Endothelial cell of umbilical vein (primary cell): ENCODE results near the gene VEPH1. TPM values are rescaled to one million over a fixed set of nuclear protein-coding genes. Genes with fewer than 3 reads are reported as not detected.

Experiments used
- BruUV-seq: library from RNA; stranded (reverse); fragments of 400-500 nt; replicated peaks from 2 replicates; lab custom pipeline; 2021; lab: Mats Ljungman, UMichigan
- CTCF ChIA-PET: fragments of 300-600, 350-600 bp; sonication (Branson Sonifier 250); formaldehyde crosslinking; loops from one replicate; lab custom pipeline; 2021; ENCODE audit warnings: antibody characterized with exemption, inconsistent platforms; lab: Charles Lee
- POLR2A ChIA-PET: fragments of 300-600, 350-600 bp; sonication (Branson Sonifier 250); formaldehyde crosslinking; loops from one replicate; lab custom pipeline; 2021; ENCODE audit warnings: antibody characterized with exemption, inconsistent platforms; lab: Charles Lee
- DNase-seq: peaks from one replicate; pipeline ENCODE4 v3.0.0-alpha.2; 2011; ENCODE audit warnings: low read depth, low spot score
- FAIRE-seq: peaks from 2 replicates; lab custom pipeline; 2011; peaks lifted over from hg19 to GRCh38; lab: Jason Lieb, UNC
- H2AFZ ChIP-seq: 2 replicates; pipeline ENCODE4 v1.6.0; 2012; ENCODE audit warnings: low read depth, low read length, control low read depth, inconsistent platforms
- H3K27ac ChIP-seq: 2 replicates; pipeline ENCODE4 v1.5.1; 2011; ENCODE audit warnings: low read depth, mild to moderate bottlenecking, control low read depth, low read length, moderate library complexity; ENCODE audit not compliant: insufficient read depth
- H3K27me3 ChIP-seq, 2 experiments: 2 replicates each; pipeline versions ENCODE4 v1.6.0 to v1.6.1; 2011; ENCODE audit warnings: low read length in 2 of 2, mixed read lengths in 1 of 2; ENCODE audit not compliant: control insufficient read depth in 2 of 2, insufficient read depth in 2 of 2
- H3K36me3 ChIP-seq, 2 experiments: 2 replicates in 1 of 2; 3 replicates in 1 of 2; pipeline ENCODE4 v1.5.1; 2011; ENCODE audit warnings: low read length in 2 of 2, mild to moderate bottlenecking in 1 of 2, moderate library complexity in 1 of 2; ENCODE audit not compliant: control insufficient read depth in 2 of 2, insufficient read depth in 2 of 2; ENCODE audit errors: extremely low read depth in 1 of 2
- H3K4me1 ChIP-seq: 3 replicates; pipeline ENCODE4 v1.5.1; 2011; ENCODE audit warnings: mild to moderate bottlenecking, low read length; ENCODE audit not compliant: control insufficient read depth, insufficient read depth; ENCODE audit errors: extremely low read depth
- H3K4me2 ChIP-seq: 2 replicates; pipeline ENCODE4 v1.6.1; 2011; ENCODE audit warnings: low read length, control low read depth, mixed read lengths; ENCODE audit not compliant: insufficient read depth
- H3K4me3 ChIP-seq, 3 experiments: fragments of 200-600 bp in 1 of 3; sonication (generic), shearing (Covaris generic) in 1 of 3; replicated peaks in 1 of 3; 2 replicates each; pipeline ENCODE4 v1.5.1; 2011 to 2016; ENCODE audit warnings: control low read depth in 3 of 3, low read length in 3 of 3, mild to moderate bottlenecking in 2 of 3, inconsistent platforms in 1 of 3, low read depth in 1 of 3, moderate library complexity in 1 of 3; ENCODE audit not compliant: insufficient read depth in 1 of 3
- H3K79me2 ChIP-seq: 2 replicates; pipeline ENCODE4 v1.6.0; 2012; ENCODE audit warnings: low read length, inconsistent platforms; ENCODE audit not compliant: control insufficient read depth, insufficient read depth
- H3K9ac ChIP-seq: replicated peaks from 2 replicates; pipeline ENCODE3; 2011; ENCODE audit warnings: low read length, control low read depth; ENCODE audit not compliant: insufficient read depth; ENCODE audit errors: extremely low read depth
- H3K9me1 ChIP-seq: replicated peaks from 3 replicates; pipeline ENCODE4 v1.6.0; 2011; ENCODE audit warnings: mild to moderate bottlenecking, low read length; ENCODE audit not compliant: control insufficient read depth, insufficient read depth; ENCODE audit errors: extremely low read depth
- H3K9me3 ChIP-seq: replicated peaks from 2 replicates; pipeline ENCODE4 v1.5.1; 2012; ENCODE audit warnings: low read length, inconsistent platforms; ENCODE audit not compliant: control insufficient read depth, insufficient read depth
- H4K20me1 ChIP-seq: replicated peaks from 2 replicates; pipeline ENCODE3; 2011; ENCODE audit warnings: mild to moderate bottlenecking, low read length; ENCODE audit not compliant: control insufficient read depth, insufficient read depth; ENCODE audit errors: extremely low read depth
- CTCF ChIP-seq, 2 donors: IDR thresholded peaks; 1 replicate in 1 of 2; 2 replicates in 1 of 2; pipeline ENCODE4 v1.5.1; 2011; ENCODE audit warnings: low read length in 2 of 2, mild to moderate bottlenecking in 2 of 2, moderate library complexity in 2 of 2, control low read depth in 1 of 2, inconsistent platforms in 1 of 2, low read depth in 1 of 2; ENCODE audit not compliant: insufficient read depth in 1 of 2; ENCODE audit errors: extremely low read depth in 1 of 2
- EZH2 ChIP-seq: IDR thresholded peaks from 2 replicates; pipeline ENCODE4 v1.6.1; 2012; ENCODE audit warnings: borderline replicate concordance, low read depth, mild to moderate bottlenecking, moderate library complexity, low read length, inconsistent platforms; ENCODE audit not compliant: severe bottlenecking
- FOS ChIP-seq: IDR thresholded peaks from 2 replicates; pipeline ENCODE4 v1.6.1; 2011; ENCODE audit warnings: mild to moderate bottlenecking, low read length, moderate library complexity, borderline replicate concordance; ENCODE audit not compliant: insufficient read depth
- GATA2 ChIP-seq: IDR thresholded peaks from 2 replicates; pipeline ENCODE4 v1.7.0; 2011; ENCODE audit warnings: low read depth, mild to moderate bottlenecking, moderate library complexity, mixed read lengths, low read length; ENCODE audit not compliant: insufficient read length, insufficient read depth
- JUN ChIP-seq: IDR thresholded peaks from 2 replicates; pipeline ENCODE4 v1.6.1; 2011; ENCODE audit warnings: borderline replicate concordance, low read depth; ENCODE audit not compliant: insufficient read length, insufficient read depth
- MYC ChIP-seq: IDR thresholded peaks from one replicate; pipeline ENCODE4 v1.6.1; 2011; ENCODE audit warnings: mild to moderate bottlenecking, low read depth, low read length
- POLR2A ChIP-seq: IDR thresholded peaks from 2 replicates; pipeline ENCODE4 v1.6.1; 2012; ENCODE audit warnings: low read depth, mild to moderate bottlenecking, control low read depth, low read length
- POLR2AphosphoS5 ChIP-seq: IDR thresholded peaks from 2 replicates; pipeline ENCODE4 v1.6.1; 2012; ENCODE audit warnings: low read depth, mild to moderate bottlenecking, control low read depth, low read length, moderate library complexity; ENCODE audit not compliant: insufficient read depth
- dilution Hi-C: fragments of 300-500 bp; cut with MboI; formaldehyde crosslinking; loops from one replicate; pipeline ENCODE4 v1.15.0; 2019; ENCODE audit warnings: low sequenced_read_pairs; ENCODE audit not compliant: extremely low pct_ligation_motif_present
- intact Hi-C: fragments of 100-400 bp; cut with micrococcal nuclease; formaldehyde crosslinking; loops from one replicate; pipeline ENCODE4 v1.10.0; 2022
- polyA plus RNA-seq, 4 experiments: library from polyadenylated mRNA; depleted of rRNA in 3 of 4; stranded (reverse) in 3 of 4; unstranded in 1 of 4; fragments of >200 nt; gene quantifications; 2 replicates each; pipeline versions ENCODE4 v1.2.1 to v1.2.3, GENCODE V29; 2011 to 2012; ENCODE audit warnings: missing spikeins in 1 of 4
- total RNA-seq: library from RNA; stranded (reverse); gene quantifications from 2 replicates; pipeline ENCODE4 v1.2.3, GENCODE V29; 2021

Gene VEPH1
- total and polyA plus RNA-seq, 2 donors (not counting 3 experiments of a cell fraction or from before 2014, with no cell fraction given): 42.9 to 136 TPM

GRCh38 chr3:157469561-157470294, 33.5 kb downstream of the VEPH1 start:
- Histone ChIP-seq H3K9me1 (no peaks in the 10 kb centered on the region), H3K4me2 (no peak overlapping the region), H3K4me1 (peaks cover 18% of the 10 kb centered on the region), H3K9me3 (no peaks in the 10 kb centered on the region), H3K79me2 (peaks cover 55% of the 10 kb centered on the region), H3K36me3 (peaks cover 2 to 12% of the 10 kb centered on the region in 2 experiments), H3K9ac (no peak overlapping the region), H2AFZ (no peak overlapping the region), H3K27ac (no peak overlapping the region), H4K20me1 (no peaks in the 10 kb centered on the region), H3K4me3 (no peak overlapping the region), H3K27me3 (no peaks in the 10 kb centered on the region)
- dilution Hi-C loops (no loop called here), intact Hi-C loops (no loop called here)
- no TSS peak for BruUV-seq
- ChIA-PET CTCF (no interaction called here), POLR2A (no interaction called here)
- no peak for TF ChIP-seq FOS
- TF ChIP-seq EZH2: no peak
- no peak for TF ChIP-seq POLR2AphosphoS5
- TF ChIP-seq GATA2: no peak
- TF ChIP-seq MYC: no peak
- no peak for TF ChIP-seq JUN
- TF ChIP-seq POLR2A: no peak
- DNase-seq: no peak
- FAIRE-seq: no peak

GRCh38 chr3:157467200-157467599, 36.0 kb downstream of the VEPH1 start:
- H3K36me3 ChIP-seq: peaks cover 2 to 16% of the 10 kb centered on the region in 2 experiments
- FAIRE-seq (peak; percentile 81), DNase-seq (peak; percentile 79)
- H3K79me2 ChIP-seq: peaks cover 63% of the 10 kb centered on the region
- H3K9ac ChIP-seq: no peak overlapping the region
- BruUV-seq: no TSS peak
- H3K27ac ChIP-seq: peak overlapping the region; percentile 47
- H3K4me2 ChIP-seq: peak overlapping the region; percentile 32
- no peak overlapping the region for H3K4me3 ChIP-seq
- intact Hi-C loops: no loop called here
- no peaks in the 10 kb centered on the region for H3K9me3 ChIP-seq
- CTCF ChIA-PET: interaction anchor here (0.6 to 2.0 kb wide), 6 partner anchors 9 to 266 kb away, joined by 3 to 12 read pairs (median 4); no protein-coding TSS in a partner anchor
- H2AFZ ChIP-seq: no peak overlapping the region
- TF ChIP-seq GATA2: peak; percentile 82
- peak; percentile 12 for TF ChIP-seq JUN
- no peak for TF ChIP-seq CTCF (IDR thresholded peaks at IDR 0.05; ENCODE audit: extremely low read depth in 1 of 2, insufficient read depth in 1 of 2, low read depth in 1 of 2, low read length in 2 of 2)
- peak; percentile 65 for TF ChIP-seq FOS
- dilution Hi-C loops: no loop called here
- POLR2A ChIA-PET: no interaction called here
- H3K9me1 ChIP-seq: no peaks in the 10 kb centered on the region
- H3K27me3 ChIP-seq: no peaks in the 10 kb centered on the region
- peaks cover 24% of the 10 kb centered on the region for H3K4me1 ChIP-seq
- no peaks in the 10 kb centered on the region for H4K20me1 ChIP-seq
